Caki2 (cell line): ENCODE data around the gene MBP. TPM values are rescaled to one million over a fixed set of nuclear protein-coding genes. Genes with fewer than 3 reads are reported as not detected.

Source experiments
- DNase-seq: peaks from one replicate; pipeline ENCODE4 v3.0.0-alpha.2; 2015; ENCODE audit warnings: low read depth
- in situ Hi-C: cut with HindIII; loops from 2 replicates; pipeline ENCODE4 v1.10.0; 2016; ENCODE audit warnings: low sequenced_read_pairs, low pct_unique_long_range_greater_than_20kb, mixed read lengths
- total RNA-seq: library from RNA; depleted of rRNA; stranded (reverse); fragments of >200 nt; shearing (Covaris generic); gene quantifications from 2 replicates; pipeline ENCODE4 v1.2.3, GENCODE V29; 2014; ENCODE audit warnings: low replicate concordance

The MBP gene
- total RNA-seq, 1 experiment from 2014 or later: 14.7 TPM

GRCh38 chr18:77051581-77052296 lies 80.8 kb downstream of the MBP start:
- DNase-seq: no peak
- in situ Hi-C loops: no loop called here

GRCh38 chr18:77049938-77050337 lies 82.6 kb downstream of the MBP start:
- in situ Hi-C loops: no loop called here
- DNase-seq: no peak

GRCh38 chr18:77047803-77048419 lies 84.7 kb downstream of the MBP start:
- DNase-seq: no peak
- in situ Hi-C loops: no loop called here

GRCh38 chr18:77046994-77047393 lies 85.6 kb downstream of the MBP start:
- DNase-seq: no peak
- in situ Hi-C loops: no loop called here

GRCh38 chr18:77046409-77046808 lies 86.2 kb downstream of the MBP start:
- in situ Hi-C loops: no loop called here
- DNase-seq: no peak

DNA sequence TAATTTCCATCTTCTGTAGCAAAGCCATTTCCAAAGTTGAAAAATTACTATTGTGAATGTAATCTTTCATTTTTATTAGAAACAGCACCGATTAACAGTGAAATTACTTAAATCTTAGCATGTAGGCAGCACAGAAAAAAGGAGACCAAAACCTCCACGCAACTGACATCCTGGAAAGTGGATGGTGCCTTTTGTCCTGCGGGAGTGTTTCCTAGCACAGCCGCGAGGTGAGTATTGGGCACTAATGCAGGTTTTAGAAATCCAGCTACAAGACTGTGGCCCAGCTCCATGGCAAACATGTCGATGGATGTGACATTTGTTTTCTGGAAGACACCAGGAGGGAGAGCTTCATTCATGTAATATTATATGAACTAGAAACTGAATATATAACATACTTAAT lies 86.9 kb downstream of the MBP start:
- no peak for DNase-seq
- in situ Hi-C loops: no loop called here

DNA sequence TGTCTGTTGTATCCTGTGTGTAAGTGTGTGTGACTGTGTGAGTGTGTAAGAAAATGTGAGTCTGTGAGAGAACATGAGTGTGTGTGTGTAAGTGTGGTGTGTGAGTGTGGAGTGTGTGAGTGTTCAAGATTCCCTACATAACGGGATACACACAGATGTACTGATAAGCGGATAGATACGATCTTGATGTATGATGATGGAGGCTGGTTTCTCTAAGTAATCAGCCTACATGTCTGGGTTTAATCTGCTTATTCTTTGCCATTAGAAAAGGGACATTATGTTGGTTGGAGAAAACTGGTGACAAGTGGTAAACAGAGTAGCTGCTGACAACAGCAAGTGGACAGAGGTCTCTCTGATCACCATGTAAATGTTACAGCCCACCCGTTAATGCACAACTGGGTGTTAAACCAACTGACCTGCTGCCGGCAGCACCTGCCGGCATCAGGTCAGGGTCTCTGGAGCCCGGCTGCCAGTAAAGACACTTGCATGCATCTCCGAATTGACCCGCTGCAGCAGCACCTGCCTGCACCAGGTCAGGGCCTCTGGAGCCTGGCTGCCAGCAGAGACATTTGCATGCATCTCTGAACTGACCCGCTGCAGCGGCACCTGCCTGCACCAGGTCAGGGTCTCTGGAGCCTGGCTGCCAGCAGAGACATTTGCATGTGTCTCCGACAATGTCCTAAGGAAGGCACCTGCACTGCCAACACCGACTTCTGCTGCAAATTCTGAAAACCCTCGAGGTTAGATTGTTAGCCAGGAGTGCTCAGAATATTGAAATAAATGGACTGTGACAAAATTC lies 87.5 kb downstream of the MBP start:
- in situ Hi-C loops: no loop called here
- no peak for DNase-seq

DNA sequence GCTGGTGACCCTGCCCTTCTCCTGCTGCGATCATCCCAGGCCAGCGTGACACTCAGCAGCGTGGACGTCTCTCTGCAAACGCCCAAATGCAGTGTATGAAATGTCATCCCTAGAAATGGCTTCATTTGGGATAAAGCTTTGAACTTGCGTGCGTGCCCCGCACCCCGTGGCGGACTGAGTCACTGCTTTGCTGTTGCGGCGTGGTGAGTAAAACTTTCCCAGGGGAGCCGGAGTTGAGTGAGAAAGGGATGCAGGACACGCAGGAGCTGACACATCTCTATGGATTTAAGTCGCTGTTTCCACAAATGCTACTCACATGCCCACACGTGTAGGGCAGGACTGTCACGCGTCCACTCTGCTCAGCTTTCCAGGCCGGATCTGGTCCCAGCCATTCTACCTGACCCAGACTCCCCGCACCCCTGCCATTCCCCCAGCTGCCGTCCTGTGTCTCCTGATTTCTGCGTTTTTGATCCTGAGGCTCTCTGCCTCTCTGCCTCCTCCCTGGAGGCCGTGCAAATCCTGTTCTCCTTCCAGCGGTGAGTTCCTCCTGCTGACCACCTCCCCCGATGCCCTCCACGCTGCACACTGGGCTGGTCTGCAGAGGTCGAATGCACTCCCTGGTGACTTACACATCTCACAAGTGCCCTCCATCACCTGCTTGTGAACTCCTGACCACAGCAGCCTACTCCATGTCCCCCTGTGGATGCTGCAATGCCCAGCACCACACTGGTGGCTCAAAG lies 88.9 kb downstream of the MBP start:
- in situ Hi-C loops: no loop called here
- no peak for DNase-seq

- in situ Hi-C loops: no loop called here
- no peak for DNase-seq
Observed at GRCh38 chr18:77042583-77042982, 90.0 kb downstream of the MBP start.

DNA sequence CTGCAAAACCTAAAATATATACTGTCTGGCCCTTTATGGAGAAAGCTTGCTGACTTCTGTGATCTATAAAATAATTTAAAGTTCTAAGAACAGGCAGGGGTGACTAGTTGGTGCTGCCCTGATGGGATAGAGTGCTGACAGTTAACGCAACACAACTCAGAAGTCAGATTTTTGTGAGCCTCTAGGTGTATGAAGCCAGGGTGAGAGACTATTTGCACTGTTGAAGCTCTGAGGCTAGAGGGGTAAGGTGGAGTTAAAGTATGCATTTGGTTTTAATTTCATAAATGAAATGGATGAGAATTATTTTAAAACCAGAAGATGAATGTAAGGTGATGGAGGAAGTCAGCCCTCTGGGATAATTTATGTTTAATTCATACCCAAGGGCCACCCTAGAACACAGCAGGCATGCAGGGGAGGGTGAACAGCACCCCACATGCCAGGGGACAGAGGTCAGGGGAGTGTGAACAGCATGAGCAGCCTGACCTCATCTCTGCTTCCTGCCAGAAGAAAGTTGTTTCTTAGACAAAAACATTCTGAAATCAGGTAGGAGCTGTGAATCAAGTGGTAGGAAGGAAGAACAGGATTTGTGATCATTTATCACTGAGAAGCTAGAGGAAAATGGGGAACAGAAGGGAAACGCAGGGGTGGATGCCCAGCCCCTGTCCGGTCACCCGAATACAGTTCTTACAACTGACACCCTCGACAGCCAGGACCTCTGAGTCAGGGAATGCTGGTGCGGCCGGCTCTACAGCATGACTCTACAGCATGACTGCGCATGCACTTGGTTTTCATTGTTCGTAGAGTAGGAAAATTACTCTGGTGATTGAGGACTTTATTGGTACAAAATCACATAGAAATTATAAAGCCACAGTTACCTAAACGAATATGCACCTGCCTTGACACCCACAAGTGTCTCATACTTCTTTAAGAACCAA lies 93.1 kb downstream of the MBP start:
- in situ Hi-C loops: no loop called here
- no peak for DNase-seq

GRCh38 chr18:77038182-77038858 lies 94.3 kb downstream of the MBP start:
- in situ Hi-C loops: no loop called here
- no peak for DNase-seq

GRCh38 chr18:77037567-77037966 lies 95.0 kb downstream of the MBP start:
- DNase-seq: no peak
- in situ Hi-C loops: no loop called here

DNA sequence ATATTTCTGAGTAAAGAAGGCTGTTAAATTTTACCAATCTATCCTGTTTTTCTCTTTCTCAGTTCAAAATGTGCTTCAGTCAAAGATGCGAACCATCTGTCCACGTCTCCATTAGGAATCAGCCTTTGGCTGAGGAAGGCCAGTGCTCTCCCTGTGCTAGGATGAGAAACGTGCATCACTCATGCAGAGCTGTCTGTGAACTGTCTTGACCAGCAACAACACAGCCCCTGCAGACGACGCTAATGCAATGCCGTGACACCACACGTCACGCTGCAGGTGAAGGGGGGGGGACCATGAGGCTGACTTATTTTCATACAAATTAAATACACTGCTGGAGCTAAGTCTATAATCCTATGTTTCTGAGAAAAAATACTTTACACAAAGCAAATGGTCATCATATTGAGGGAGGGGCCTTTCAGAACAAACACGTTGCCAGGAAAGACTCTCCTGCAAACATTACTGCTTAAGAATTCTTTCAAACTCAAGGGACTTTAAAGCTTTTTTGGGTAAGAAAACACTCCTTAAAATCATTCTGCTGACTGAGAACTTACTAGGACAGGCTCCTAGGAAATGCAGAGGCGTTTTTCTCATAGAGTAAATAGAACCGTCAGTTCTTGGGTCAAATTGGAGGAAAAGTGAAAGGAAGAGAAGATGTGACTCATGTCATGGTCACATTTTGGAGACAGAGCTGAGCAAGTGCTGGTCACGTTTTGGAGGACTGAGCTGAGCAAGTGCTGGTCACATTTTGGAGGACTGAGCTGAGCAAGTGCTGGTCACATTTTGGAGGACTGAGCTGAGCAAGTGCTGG lies 97.0 kb downstream of the MBP start:
- in situ Hi-C loops: no loop called here
- DNase-seq: no peak

- no peak for DNase-seq
- in situ Hi-C loops: no loop called here
Observed at GRCh38 chr18:77033575-77033974, 99.0 kb downstream of the MBP start.

GRCh38 chr18:77032181-77032701 lies 100.3 kb downstream of the MBP start:
- in situ Hi-C loops: no loop called here
- DNase-seq: no peak

GRCh38 chr18:77031662-77032061 lies 100.9 kb downstream of the MBP start:
- no peak for DNase-seq

More at GRCh38 chr18:77031662-77032061, 100.9 kb downstream of the MBP start:
- in situ Hi-C loops: no loop called here
